HEK293 (cell line): ENCODE data around the gene CEP70.
A peak's percentile ranks its signal among the peaks of the same experiment; 100 is the strongest.

ENCODE experiments used
- CTCF ChIA-PET: fragments of 350-600 bp; formaldehyde crosslinking; extraction: SDS; loops from one replicate; lab custom pipeline; 2021; ENCODE audit warnings: antibody characterized with exemption; lab: Yijun Ruan, JAX
- POLR2A ChIA-PET: fragments of 300-600 bp; formaldehyde crosslinking; extraction: SDS; loops from one replicate; lab custom pipeline; 2020; ENCODE audit warnings: antibody characterized with exemption, inconsistent platforms; lab: Yijun Ruan, JAX
- H3K27ac ChIP-seq: fragments of 200-500 bp; sonication (Bioruptor generic); 2 replicates; pipeline ENCODE4 v1.5.1; 2014; ENCODE audit warnings: low read depth, low read length, control low read depth, inconsistent platforms; ENCODE audit errors: extremely low read depth
- H3K36me3 ChIP-seq, 2 experiments: fragments of 200-500 bp in 1 of 2; sonication (Bioruptor generic) in 1 of 2; 1 replicate in 1 of 2; 2 replicates in 1 of 2; pipeline ENCODE4 v1.5.1; 2014 to 2017; ENCODE audit warnings: inconsistent platforms in 2 of 2, low read length in 2 of 2; ENCODE audit not compliant: control insufficient read depth in 2 of 2, insufficient read depth in 1 of 2
- H3K4me1 ChIP-seq: fragments of 200-500 bp; sonication (Bioruptor generic); 2 replicates; pipeline ENCODE4 v1.5.1; 2014; ENCODE audit warnings: mild to moderate bottlenecking, low read length, inconsistent platforms; ENCODE audit not compliant: control insufficient read depth, insufficient read depth
- H3K4me3 ChIP-seq: 2 replicates; pipeline ENCODE4 v1.5.1; 2011; ENCODE audit warnings: low read depth, mild to moderate bottlenecking, control low read depth, low read length, moderate library complexity
- H3K9me3 ChIP-seq: fragments of 200-500 bp; sonication (Bioruptor generic); 2 replicates; pipeline ENCODE4 v1.5.1; 2014; ENCODE audit warnings: low read depth, low read length, inconsistent platforms; ENCODE audit not compliant: control insufficient read depth, insufficient read depth
- EGR2 ChIP-seq: fragments of 450-650 bp; formaldehyde crosslinking; IDR thresholded peaks from 2 replicates; pipeline ENCODE4 v1.5.1; 2016; ENCODE audit warnings: low read depth, missing biosample characterization, missing genetic modification characterization
- GLIS2 ChIP-seq: fragments of 450-650 bp; formaldehyde crosslinking; IDR thresholded peaks from 2 replicates; pipeline ENCODE4 v1.5.1; 2016; ENCODE audit warnings: missing biosample characterization, missing genetic modification characterization
- YY2 ChIP-seq: fragments of 450-650 bp; formaldehyde crosslinking; IDR thresholded peaks from 2 replicates; pipeline ENCODE4 v1.5.1; 2016; ENCODE audit warnings: missing biosample characterization, missing genetic modification characterization
- ZBTB11 ChIP-seq: fragments of 450-650 bp; formaldehyde crosslinking; conservative IDR thresholded peaks from 2 replicates; pipeline ENCODE4 v1.5.1; 2016; ENCODE audit warnings: low read depth, missing biosample characterization, missing genetic modification characterization
- ZEB2 ChIP-seq: fragments of 450-650 bp; formaldehyde crosslinking; IDR thresholded peaks from 2 replicates; pipeline ENCODE4 v1.5.1; 2016; ENCODE audit warnings: missing biosample characterization, missing genetic modification characterization
- ZNF16 ChIP-seq: fragments of 450-650 bp; formaldehyde crosslinking; IDR thresholded peaks from 2 replicates; pipeline ENCODE4 v1.5.1; 2016; ENCODE audit warnings: low read depth, missing biosample characterization, missing genetic modification characterization
- ZNF211 ChIP-seq: fragments of 450-650 bp; formaldehyde crosslinking; IDR thresholded peaks from 2 replicates; pipeline ENCODE4 v1.5.1; 2016; ENCODE audit warnings: low read depth, missing biosample characterization, missing genetic modification characterization
- ZNF24 ChIP-seq: fragments of 450-650 bp; formaldehyde crosslinking; IDR thresholded peaks from 2 replicates; pipeline ENCODE4 v1.5.1; 2016; ENCODE audit warnings: missing biosample characterization, missing genetic modification characterization
- ZNF341 ChIP-seq: fragments of 450-650 bp; formaldehyde crosslinking; IDR thresholded peaks from 2 replicates; pipeline ENCODE4; 2016; ENCODE audit warnings: low read depth, missing biosample characterization, missing genetic modification characterization
- ZNF350 ChIP-seq: fragments of 450-650 bp; formaldehyde crosslinking; IDR thresholded peaks from 2 replicates; pipeline ENCODE4 v1.5.0; 2017; ENCODE audit warnings: missing biosample characterization, mild to moderate bottlenecking, missing genetic modification characterization
- ZNF658 ChIP-seq: fragments of 450-650 bp; formaldehyde crosslinking; IDR thresholded peaks from 2 replicates; pipeline ENCODE4; 2016; ENCODE audit warnings: missing biosample characterization, missing genetic modification characterization
- ZNF692 ChIP-seq: fragments of 450-650 bp; formaldehyde crosslinking; IDR thresholded peaks from 2 replicates; pipeline ENCODE4 v1.5.1; 2016; ENCODE audit warnings: missing biosample characterization, missing genetic modification characterization
- ZNF707 ChIP-seq: fragments of 450-650 bp; formaldehyde crosslinking; IDR thresholded peaks from 2 replicates; pipeline ENCODE4 v1.5.1; 2016; ENCODE audit warnings: missing biosample characterization, missing genetic modification characterization
- ZNF768 ChIP-seq: fragments of 450-650 bp; formaldehyde crosslinking; IDR thresholded peaks from 2 replicates; pipeline ENCODE4 v1.5.1; 2018; ENCODE audit warnings: missing biosample characterization, mild to moderate bottlenecking, missing genetic modification characterization
- ZNF785 ChIP-seq: fragments of 450-650 bp; formaldehyde crosslinking; IDR thresholded peaks from 2 replicates; pipeline ENCODE4 v1.5.1; 2016; ENCODE audit warnings: missing biosample characterization, missing genetic modification characterization
- ZNF791 ChIP-seq: fragments of 450-650 bp; formaldehyde crosslinking; IDR thresholded peaks from 2 replicates; pipeline ENCODE4 v1.5.1; 2016; ENCODE audit warnings: missing biosample characterization, missing genetic modification characterization
- TF ChIP-seq, protein P1 (sequence below): sonication (generic); formaldehyde crosslinking; IDR thresholded peaks from 2 replicates; pipeline ENCODE4 v1.8.1; 2022; ENCODE audit warnings: mild to moderate bottlenecking, moderate library complexity, missing genetic modification reagents

Gene CEP70

GRCh38 chr3:138450704-138451424 is 143.2 kb downstream of the CEP70 start (continued):
- TF ChIP-seq ZNF658 (tag by site-specific recombination): no peak
- no peak for TF ChIP-seq ZNF785 (tag by site-specific recombination)
- TF ChIP-seq ZNF692 (tag by site-specific recombination): no peak
- no peak for TF ChIP-seq ZNF768
- TF ChIP-seq YY2 (tag by site-specific recombination): no peak
- TF ChIP-seq ZNF791 (tag by site-specific recombination): no peak
- TF ChIP-seq ZNF211: no peak

DNA sequence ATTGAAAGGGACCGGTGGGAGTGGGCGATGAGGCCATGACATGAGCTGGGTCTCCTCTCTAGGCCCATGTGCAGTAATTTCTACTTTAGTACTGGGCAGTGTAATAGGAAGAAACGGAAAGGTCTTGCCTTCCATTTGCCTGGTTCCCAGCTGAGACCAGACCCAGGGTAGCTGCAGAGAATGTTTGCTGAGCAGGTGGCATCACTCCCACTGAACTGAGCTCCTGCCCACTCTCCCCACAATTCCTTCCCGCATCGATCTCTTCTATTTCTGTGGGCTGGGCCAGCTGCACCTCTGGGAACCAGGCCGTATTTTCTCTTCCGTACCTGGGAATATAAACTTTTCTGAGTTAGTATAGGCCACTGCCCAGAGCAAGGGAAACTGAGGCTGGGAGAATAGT is 143.9 kb downstream of the CEP70 start:
- no peaks in the 10 kb centered on the region for H3K9me3 ChIP-seq
- H3K27ac ChIP-seq: no peak overlapping the region
- H3K36me3 ChIP-seq: no peaks in the 10 kb centered on the region
- no peak for TF ChIP-seq ZNF341 (tag by site-specific recombination)
- TF ChIP-seq EGR2 (tag by site-specific recombination): 0 out of 2 replicates have a peak, but pooled peaks have one; percentile 15
- POLR2A ChIA-PET: no interaction called here
- no peak overlapping the region for H3K4me3 ChIP-seq
- CTCF ChIA-PET: interaction anchor here (0.5 kb wide), 2 partner anchors 465 to 515 kb away, joined by 3 read pairs; no protein-coding TSS in a partner anchor
- no peaks in the 10 kb centered on the region for H3K4me1 ChIP-seq

GRCh38 chr3:138449490-138449889 is 144.6 kb downstream of the CEP70 start:
- no peaks in the 10 kb centered on the region for H3K9me3 ChIP-seq
- ChIA-PET CTCF (interaction anchor here (1.0 kb wide), 1 partner anchor 12 kb away, joined by 4 read pairs; no protein-coding TSS in a partner anchor), POLR2A (no interaction called here)
- no peaks in the 10 kb centered on the region for H3K36me3 ChIP-seq
- H3K4me1 ChIP-seq: no peaks in the 10 kb centered on the region
- TF ChIP-seq, protein P1, sequence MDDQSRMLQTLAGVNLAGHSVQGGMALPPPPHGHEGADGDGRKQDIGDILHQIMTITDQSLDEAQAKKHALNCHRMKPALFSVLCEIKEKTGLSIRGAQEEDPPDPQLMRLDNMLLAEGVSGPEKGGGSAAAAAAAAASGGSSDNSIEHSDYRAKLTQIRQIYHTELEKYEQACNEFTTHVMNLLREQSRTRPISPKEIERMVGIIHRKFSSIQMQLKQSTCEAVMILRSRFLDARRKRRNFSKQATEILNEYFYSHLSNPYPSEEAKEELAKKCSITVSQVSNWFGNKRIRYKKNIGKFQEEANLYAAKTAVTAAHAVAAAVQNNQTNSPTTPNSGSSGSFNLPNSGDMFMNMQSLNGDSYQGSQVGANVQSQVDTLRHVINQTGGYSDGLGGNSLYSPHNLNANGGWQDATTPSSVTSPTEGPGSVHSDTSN (CRISPR knock-in tag): no peak
- TF ChIP-seq GLIS2 (tag by site-specific recombination) (no peak), ZNF16 (tag by site-specific recombination) (no peak), ZNF707 (tag by site-specific recombination) (no peak), ZBTB11 (no peak), ZNF24 (tag by site-specific recombination) (no peak), ZNF350 (tag by site-specific recombination) (no peak), ZEB2 (tag by site-specific recombination) (no peak)
- no peak overlapping the region for H3K4me3 ChIP-seq
- no peak overlapping the region for H3K27ac ChIP-seq
